ELR (cell line): ENCODE results near the gene ACOXL.
"Not testable (repeated sequence)": the region's sequence is repeated elsewhere in the genome, so short reads cannot be mapped to it uniquely, and the experiment has no call there.

Source experiments
- DNase-seq: peaks from one replicate; pipeline ENCODE4 v3.0.0-alpha.2; 2015; ENCODE audit warnings: low read depth

Gene ACOXL

GRCh38 chr2:110927526-110927925 is 195.2 kb downstream of the ACOXL start:
- DNase-seq, result no peak

DNA sequence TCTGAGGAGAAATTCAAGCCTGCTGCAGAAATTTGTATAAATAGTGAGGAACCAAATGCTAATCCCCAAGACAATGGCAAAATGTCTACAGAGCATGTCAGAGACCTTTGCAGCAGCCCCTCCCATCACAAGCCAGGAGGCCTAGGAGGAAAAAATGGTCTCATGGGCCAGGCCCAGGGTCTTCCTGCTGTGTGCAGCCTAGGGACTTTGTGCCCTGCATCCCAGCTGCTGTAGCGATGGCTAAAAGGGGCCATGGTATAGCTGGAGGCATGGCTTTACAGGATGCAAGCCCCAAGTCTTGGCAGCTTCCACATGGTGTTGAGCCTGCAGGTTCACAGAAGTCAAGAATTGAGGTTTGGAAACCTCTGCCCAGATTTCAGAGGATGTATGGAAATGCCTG is 197.2 kb downstream of the ACOXL start:
- DNase-seq, result no peak

GRCh38 chr2:110931648-110932047 is 199.3 kb downstream of the ACOXL start:
- no peak for DNase-seq

DNA sequence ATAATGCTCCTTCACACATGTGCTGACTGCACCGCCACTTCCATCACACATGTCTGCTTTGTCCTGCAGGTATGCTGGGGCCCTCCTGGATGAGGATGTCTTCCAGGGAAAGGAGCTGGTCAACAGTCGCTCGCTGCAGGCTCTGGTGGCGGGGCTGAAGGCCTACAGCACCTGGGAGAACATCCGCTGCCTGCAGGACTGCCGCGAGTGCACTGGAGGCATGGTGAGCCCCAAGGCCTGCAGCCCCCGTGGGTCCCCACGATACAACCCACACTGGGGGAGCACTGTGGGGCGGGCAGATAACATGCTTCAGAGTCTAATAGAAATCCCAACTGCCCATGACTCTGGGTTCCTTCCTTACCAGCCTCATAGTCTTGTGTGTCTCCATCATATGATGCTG is 201.0 kb downstream of the ACOXL start:
- no peak for DNase-seq

DNA sequence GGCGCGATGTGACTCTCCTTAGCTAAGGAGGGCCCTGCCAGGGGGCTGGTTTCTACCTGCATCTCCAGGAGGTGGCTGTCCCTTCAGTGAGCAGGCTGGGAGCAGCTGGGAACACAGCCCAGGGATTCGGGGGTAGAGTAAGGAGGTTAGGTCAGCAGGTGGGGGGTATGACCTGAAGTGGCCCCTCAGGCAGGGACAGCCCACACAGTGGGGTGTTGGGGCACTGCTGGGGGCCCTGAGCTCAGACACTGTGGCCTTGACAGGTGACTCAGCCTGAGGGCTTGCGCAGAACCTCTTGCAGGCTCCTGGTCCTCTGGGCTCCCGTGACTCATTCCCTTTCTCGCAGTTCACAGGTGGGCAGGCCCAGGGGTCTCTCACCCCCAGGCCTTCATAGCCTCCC is 202.6 kb downstream of the ACOXL start:
- DNase-seq, result no peak

DNA sequence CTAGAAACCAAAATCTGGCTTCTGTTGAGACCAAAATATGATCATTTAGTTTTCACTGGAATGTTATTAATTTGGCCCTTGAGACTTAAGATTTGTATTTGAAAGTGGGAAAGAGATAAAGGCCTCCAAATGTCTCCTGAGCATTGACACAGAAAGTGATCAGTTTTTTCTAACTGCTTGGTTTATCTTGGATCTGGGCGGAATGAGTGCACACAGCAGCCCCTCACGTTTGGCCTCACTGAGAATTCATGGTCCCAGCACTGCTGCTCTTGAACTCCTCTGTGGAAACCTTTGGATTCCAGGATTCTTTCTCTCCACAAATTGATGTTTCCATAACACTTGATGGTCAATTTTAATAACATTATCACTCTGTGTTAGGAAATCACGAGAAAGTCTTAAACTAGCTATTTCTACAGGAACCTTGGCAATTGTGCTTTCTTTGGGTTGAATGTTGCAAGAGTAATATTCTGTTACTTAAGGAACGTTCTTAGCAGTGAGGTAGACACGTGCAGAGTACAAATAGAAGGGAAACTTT is 208.1 kb downstream of the ACOXL start:
- DNase-seq, result no peak

DNA sequence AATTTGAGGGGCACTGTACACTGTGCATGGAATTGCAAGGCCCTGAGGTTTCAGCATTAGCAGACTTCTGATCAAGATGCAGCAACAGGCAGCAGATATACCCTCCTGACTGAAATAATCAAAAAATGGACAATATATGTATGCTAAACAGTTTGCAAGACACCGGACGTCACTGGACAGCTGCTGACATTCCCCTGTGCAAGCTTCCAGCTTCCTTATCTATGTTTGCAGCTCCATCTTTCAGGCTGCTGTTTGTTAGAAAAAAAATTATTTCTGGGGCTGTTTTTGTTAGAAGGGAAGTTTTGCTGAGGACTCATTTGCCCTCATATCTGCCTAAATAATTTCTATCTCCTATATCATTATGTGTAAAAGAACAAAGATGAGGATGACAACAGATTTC is 208.9 kb downstream of the ACOXL start:
- no peak for DNase-seq

GRCh38 chr2:110943070-110943634 is 210.8 kb downstream of the ACOXL start:
- DNase-seq, result no peak

GRCh38 chr2:110946902-110947301 is 214.5 kb downstream of the ACOXL start:
- DNase-seq, result no peak

DNA sequence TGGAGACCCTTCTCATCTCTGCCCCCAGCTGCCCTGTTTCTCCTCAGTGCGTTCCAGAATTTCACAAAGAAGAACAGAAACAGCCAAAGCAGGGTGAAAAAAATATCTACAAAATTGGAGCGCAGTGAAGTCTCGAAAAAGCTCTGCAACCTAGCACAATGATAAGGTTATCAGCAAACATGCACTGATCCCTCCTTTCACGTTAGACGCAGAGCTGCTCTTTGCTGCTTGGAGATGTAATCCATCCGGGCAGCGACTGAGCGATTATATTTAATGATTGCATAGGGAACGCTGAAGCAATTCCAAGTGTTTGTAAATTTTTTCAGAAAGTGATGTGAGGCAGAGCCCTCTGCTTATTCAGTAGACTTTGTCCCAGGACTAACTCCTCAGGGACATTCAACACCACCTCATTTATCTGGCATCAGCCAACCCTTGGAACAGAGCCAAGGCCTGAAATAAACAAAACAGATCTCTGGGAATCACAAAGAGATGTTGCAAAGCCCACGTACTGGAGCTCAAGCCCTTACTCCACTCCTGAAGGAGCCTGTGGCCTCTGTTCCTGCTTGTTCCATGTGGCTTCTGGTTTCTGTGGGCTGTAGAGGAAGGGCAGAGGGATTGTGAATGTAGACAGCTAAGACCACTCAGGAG is 215.8 kb downstream of the ACOXL start:
- no peak for DNase-seq

GRCh38 chr2:110950281-110950680 is 217.9 kb downstream of the ACOXL start:
- no peak for DNase-seq

DNA sequence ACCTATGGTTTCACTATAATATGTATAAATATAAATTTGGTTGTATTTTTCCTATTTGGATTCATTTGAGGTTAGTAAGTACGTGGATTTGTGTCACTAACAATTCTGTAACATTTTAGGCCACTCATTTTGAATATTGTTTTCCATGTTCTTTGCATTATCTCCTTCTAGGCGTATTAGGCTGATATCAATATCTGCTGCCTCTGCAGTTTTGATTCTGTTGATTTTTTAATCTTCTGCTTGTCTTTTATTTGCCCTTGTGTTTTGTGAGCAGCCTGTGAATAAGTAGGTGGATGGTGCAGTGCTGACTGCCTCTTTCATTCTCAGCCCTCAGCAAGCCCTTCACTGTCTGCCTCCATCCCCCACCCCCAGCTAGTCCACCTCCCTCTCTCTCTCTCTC is 222.7 kb downstream of the ACOXL start:
- no peak for DNase-seq

DNA sequence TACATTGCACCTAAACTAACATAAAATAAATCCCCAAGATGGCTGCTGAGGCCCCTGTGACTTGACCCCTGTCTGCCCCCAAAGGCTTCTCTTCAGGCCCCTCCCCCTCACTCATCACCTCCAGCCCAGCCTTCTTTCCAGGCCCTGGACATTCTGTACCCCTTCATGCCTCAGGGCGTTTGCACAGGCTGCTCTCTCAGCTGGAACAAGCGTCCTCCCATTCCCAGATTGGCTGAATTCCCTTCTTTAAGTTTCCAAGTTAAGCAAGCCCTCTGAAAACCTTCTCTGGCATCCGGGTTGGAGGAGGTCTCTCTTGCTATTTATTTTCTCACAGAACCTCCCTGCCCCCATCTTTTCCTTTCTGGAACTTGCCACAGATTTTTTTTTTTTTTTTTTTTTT is 223.2 kb downstream of the ACOXL start:
- no peak for DNase-seq

DNA sequence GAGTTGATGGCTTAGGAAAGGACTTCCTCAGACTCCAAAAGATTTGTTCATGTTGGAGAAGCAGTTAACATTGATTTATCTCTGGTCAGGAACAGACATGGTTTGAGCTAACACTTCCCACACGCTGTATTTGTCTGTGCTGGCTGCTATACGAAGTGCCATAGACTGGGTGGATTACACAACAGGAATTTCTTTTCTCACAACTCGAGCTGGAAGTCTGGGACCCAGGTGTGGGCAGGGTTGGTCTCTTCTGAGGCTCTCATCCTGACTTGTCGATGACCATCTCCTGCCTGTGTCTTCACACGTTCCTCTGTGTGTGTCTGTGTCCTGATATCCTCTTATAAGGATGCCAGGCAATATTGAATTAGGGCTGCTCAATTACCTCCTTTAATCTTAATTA is 224.9 kb downstream of the ACOXL start:
- DNase-seq, result no peak

- DNase-seq, result no peak
Measured at GRCh38 chr2:110958346-110959119, 226.2 kb downstream of the ACOXL start.

DNA sequence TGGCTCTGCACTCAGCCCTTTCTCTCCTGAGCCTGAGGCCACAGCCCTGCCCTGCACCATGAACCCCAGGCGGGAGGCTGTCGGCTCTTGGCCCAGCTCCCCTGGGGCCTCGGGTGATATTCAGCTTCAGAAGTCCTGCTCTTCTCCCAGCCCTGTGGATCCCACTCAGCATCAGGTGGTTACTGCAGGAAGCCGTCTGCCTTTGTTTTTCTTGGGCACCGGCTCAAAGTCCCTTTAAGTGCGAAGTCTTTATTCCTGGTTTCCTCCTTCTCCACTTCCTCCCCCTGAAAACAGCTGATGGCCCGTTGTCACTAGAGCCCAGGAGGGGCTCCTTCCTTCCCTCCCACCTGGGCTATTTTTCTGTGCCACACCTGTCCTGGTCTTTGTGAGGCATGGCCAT is 226.8 kb downstream of the ACOXL start:
- no peak for DNase-seq

GRCh38 chr2:110960281-110960680 is 227.9 kb downstream of the ACOXL start:
- DNase-seq, result no peak

GRCh38 chr2:110960954-110961353 is 228.6 kb downstream of the ACOXL start:
- DNase-seq, result no peak

DNA sequence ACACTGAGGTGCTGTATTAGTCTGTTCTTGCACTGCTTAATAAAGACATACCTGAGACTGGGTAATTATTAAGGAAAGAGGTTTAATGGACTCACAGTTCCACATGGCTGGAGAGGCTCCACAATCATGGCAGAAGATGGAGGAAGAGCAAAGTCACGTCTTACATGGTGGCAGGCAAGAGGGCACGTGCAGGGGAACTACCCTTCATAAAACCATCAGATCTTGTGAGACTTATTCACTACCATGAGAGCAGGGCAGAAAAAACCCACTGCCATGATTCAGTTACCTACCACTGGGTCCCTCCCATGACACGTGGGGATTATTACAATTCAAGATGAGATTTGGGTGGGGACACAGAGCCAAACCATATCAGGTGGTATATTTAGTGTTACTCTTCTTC is 229.3 kb downstream of the ACOXL start:
- DNase-seq, result not testable (repeated sequence)

- no peak for DNase-seq
Measured at GRCh38 chr2:110969696-110970095, 237.3 kb downstream of the ACOXL start.

GRCh38 chr2:110970201-110970600 is 237.8 kb downstream of the ACOXL start:
- no peak for DNase-seq

DNA sequence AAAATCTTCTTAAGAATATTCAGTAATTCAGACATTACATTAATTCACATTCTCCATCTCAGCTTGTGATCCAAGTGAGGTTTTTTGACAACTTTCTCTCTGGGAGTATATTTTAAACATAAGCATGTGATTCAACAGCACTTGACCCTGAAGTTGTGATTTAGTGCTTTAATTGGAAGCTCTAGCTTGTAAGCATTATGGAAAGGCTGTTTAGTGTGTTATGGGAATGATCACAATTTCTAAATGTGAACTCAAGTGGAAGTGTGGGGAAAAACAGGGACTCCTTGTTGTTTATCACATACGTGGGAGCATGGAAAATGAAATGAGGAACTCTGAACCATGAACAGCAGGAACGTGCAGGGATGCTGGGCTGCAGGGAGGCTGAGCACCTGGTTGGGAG is 239.4 kb downstream of the ACOXL start:
- DNase-seq, result no peak

GRCh38 chr2:110973262-110973661 is 240.9 kb downstream of the ACOXL start:
- no peak for DNase-seq
